ENCODE results near the gene HEY2.
A peak's percentile ranks its signal among the peaks of the same experiment; 100 is the strongest.
"Not testable (repeated sequence)": the region's sequence is repeated elsewhere in the genome, so short reads cannot be mapped to it uniquely, and the experiment has no call there.

Gene HEY2

GRCh38 chr6:125749173-125749864, at the start of gene HEY2:
Gene HEY2, plus strand, starts transcription at chr6:125749632. Its CDS starts 145 bp downstream, at chr6:125749777.
- DNase-seq (ENCODE audit: low spot score) = peak; percentile 85

- no peak for DNase-seq (ENCODE audit: low spot score)
Observed at GRCh38 chr6:125700581-125701353, 48.7 kb upstream of the HEY2 start.

- no peak for DNase-seq (ENCODE audit: low spot score)
Observed at GRCh38 chr6:125701354-125701668, 48.1 kb upstream of the HEY2 start.

- not testable (repeated sequence) for DNase-seq (ENCODE audit: low spot score)
Observed at GRCh38 chr6:125703882-125704281, 45.5 kb upstream of the HEY2 start.

GRCh38 chr6:125707615-125708243, 41.7 kb upstream of the HEY2 start:
- no peak for DNase-seq (ENCODE audit: low spot score)

GRCh38 chr6:125711013-125711675, 38.3 kb upstream of the HEY2 start:
- no peak for DNase-seq (ENCODE audit: low spot score)

GRCh38 chr6:125714441-125715090, 34.9 kb upstream of the HEY2 start:
- peak; percentile 4 for DNase-seq (ENCODE audit: low spot score)

GRCh38 chr6:125717120-125717731, 32.2 kb upstream of the HEY2 start:
- no peak for DNase-seq (ENCODE audit: low spot score)

- no peak for DNase-seq (ENCODE audit: low spot score)
Observed at GRCh38 chr6:125718109-125718508, 31.3 kb upstream of the HEY2 start.

GRCh38 chr6:125722886-125723285, 26.5 kb upstream of the HEY2 start:
- DNase-seq (ENCODE audit: low spot score) = no peak

- no peak for DNase-seq (ENCODE audit: low spot score)
Observed at GRCh38 chr6:125727216-125727615, 22.2 kb upstream of the HEY2 start.

- DNase-seq (ENCODE audit: low spot score) = no peak
Observed at GRCh38 chr6:125728739-125729138, 20.7 kb upstream of the HEY2 start.

- DNase-seq (ENCODE audit: low spot score) = no peak
Observed at GRCh38 chr6:125729983-125730382, 19.4 kb upstream of the HEY2 start.

GRCh38 chr6:125732398-125732797, 17.0 kb upstream of the HEY2 start:
- no peak for DNase-seq (ENCODE audit: low spot score)

GRCh38 chr6:125733516-125734300, 15.7 kb upstream of the HEY2 start:
- DNase-seq (ENCODE audit: low spot score) = no peak

GRCh38 chr6:125738276-125738675, 11.2 kb upstream of the HEY2 start:
- no peak for DNase-seq (ENCODE audit: low spot score)

GRCh38 chr6:125739364-125739763, 10.1 kb upstream of the HEY2 start:
- DNase-seq (ENCODE audit: low spot score) = no peak

GRCh38 chr6:125741336-125741735, 8.1 kb upstream of the HEY2 start:
- DNase-seq (ENCODE audit: low spot score) = no peak

GRCh38 chr6:125742024-125742423, 7.4 kb upstream of the HEY2 start:
- DNase-seq (ENCODE audit: low spot score) = no peak

GRCh38 chr6:125742464-125743120, 6.8 kb upstream of the HEY2 start:
- DNase-seq (ENCODE audit: low spot score) = no peak

Measured in activated CD4-positive, alpha-beta T cell treated with anti-CD3 and anti-CD28 coated beads, Interleukin-2, Interleukin-4, amounts not matched to agents 100 ng/mL and 50 ng/mL, durations not matched to agents 16 hours and 8 hours (primary cell).